MM.1S (cell line): ENCODE measurements around the gene BOK.

Experiments used
- DNase-seq: peaks from one replicate; pipeline ENCODE4 v3.0.0-alpha.2; 2015
- H2AFZ ChIP-seq: fragments of 300-600 bp; sonication (generic); 2 replicates; pipeline ENCODE4 v1.6.0; 2016; ENCODE audit warnings: antibody characterized with exemption, low read length
- H3F3A ChIP-seq: fragments of 300-600 bp; sonication (generic); 2 replicates; pipeline ENCODE4 v1.6.1; 2016; ENCODE audit warnings: mild to moderate bottlenecking, antibody characterized with exemption, low read length, moderate library complexity, mixed read lengths; ENCODE audit not compliant: insufficient read depth
- H3K27ac ChIP-seq: fragments of 300-600 bp; sonication (generic); 2 replicates; pipeline ENCODE4 v1.5.1; 2016; ENCODE audit warnings: mild to moderate bottlenecking, low read length
- H3K27me3 ChIP-seq: fragments of 300-600 bp; sonication (generic); replicated peaks from 2 replicates; pipeline ENCODE4 v1.6.0; 2016; ENCODE audit warnings: low read length; ENCODE audit not compliant: insufficient read depth
- H3K36me3 ChIP-seq: fragments of 300-600 bp; sonication (generic); replicated peaks from 2 replicates; pipeline ENCODE4 v1.6.1; 2016; ENCODE audit warnings: mild to moderate bottlenecking, low read length, mixed read lengths; ENCODE audit not compliant: insufficient read depth
- H3K4me1 ChIP-seq: fragments of 300-600 bp; sonication (generic); 2 replicates; pipeline ENCODE4 v1.6.1; 2016; ENCODE audit warnings: low read length, mixed read lengths
- H3K4me2 ChIP-seq: fragments of 300-600 bp; sonication (generic); 2 replicates; pipeline ENCODE4 v1.6.0; 2016; ENCODE audit warnings: low read depth, low read length
- H3K4me3 ChIP-seq: fragments of 300-600 bp; sonication (generic); 2 replicates; pipeline ENCODE4 v1.5.1; 2016; ENCODE audit warnings: low read length, mixed read lengths
- H3K79me2 ChIP-seq: fragments of 300-600 bp; sonication (generic); 2 replicates; pipeline ENCODE4 v1.6.1; 2016; ENCODE audit warnings: mixed run types, low read length, mixed read lengths
- H3K9ac ChIP-seq: fragments of 300-600 bp; sonication (generic); 2 replicates; pipeline ENCODE4 v1.6.1; 2016; ENCODE audit warnings: low read length, mixed read lengths
- H3K9me2 ChIP-seq: fragments of 300-600 bp; sonication (generic); replicated peaks from 2 replicates; pipeline ENCODE4 v1.6.1; 2016; ENCODE audit warnings: mild to moderate bottlenecking, low read length, mixed read lengths; ENCODE audit not compliant: insufficient read depth
- H3K9me3 ChIP-seq: fragments of 300-600 bp; sonication (generic); replicated peaks from 2 replicates; pipeline ENCODE4 v1.6.1; 2016; ENCODE audit warnings: mild to moderate bottlenecking, low read length, mixed read lengths; ENCODE audit not compliant: insufficient read depth
- H4K20me1 ChIP-seq: fragments of 300-600 bp; sonication (generic); 2 replicates; pipeline ENCODE4 v1.6.1; 2016; ENCODE audit warnings: mild to moderate bottlenecking, low read length, moderate library complexity, mixed read lengths; ENCODE audit not compliant: insufficient read depth
- CTCF ChIP-seq: fragments of 300-600 bp; sonication (generic); IDR thresholded peaks from 2 replicates; pipeline ENCODE4 v1.5.1; 2016; ENCODE audit warnings: antibody characterized with exemption, low read length, mixed read lengths
- EZH2 ChIP-seq: fragments of 300-600 bp; sonication (generic); optimal IDR thresholded peaks from 2 replicates; pipeline ENCODE3; 2017; ENCODE audit warnings: low read depth, mild to moderate bottlenecking, antibody characterized with exemption, low read length, mixed read lengths
- EZH2phosphoT487 ChIP-seq: fragments of 300-600 bp; sonication (generic); IDR thresholded peaks from 2 replicates; pipeline ENCODE4 v1.6.1; 2018; ENCODE audit warnings: antibody characterized with exemption, low read length

BOK gene

DNA sequence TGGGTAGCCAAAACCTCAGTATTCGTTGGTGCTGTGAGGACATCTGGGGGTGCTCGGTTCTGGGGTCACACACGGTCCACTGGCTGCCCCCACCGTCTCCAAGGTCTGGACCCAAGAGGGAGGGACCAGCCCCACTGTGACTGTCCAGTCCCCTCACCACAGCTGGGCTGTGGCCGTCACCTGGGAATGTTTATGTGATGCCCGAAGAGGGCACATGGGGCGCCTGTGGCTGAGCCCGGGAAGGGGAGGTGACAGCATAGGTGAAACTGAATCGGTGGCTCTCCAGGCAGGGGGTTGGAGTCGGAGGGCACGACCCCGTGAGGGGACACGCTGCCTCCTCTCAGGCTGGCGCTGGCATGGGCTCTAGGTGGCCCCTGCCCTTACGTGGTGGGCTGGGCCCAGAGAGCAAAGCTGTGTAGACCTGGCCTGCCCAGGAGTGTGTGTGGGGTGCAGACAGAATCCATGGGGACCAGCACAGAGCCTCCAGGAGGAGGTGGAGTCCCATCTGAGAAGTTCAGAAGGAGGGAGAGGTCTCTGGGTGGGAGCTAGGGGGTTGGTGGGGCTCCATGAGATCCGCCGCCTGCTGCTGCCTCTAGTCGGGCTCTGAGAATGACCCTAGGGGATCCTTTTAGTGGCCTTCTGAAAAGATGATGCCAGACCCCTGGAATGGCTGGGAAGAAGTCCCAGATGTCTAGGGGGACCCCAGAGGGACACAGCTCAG is 1.8 kb downstream of the BOK start:
- Histone ChIP-seq H3K36me3 (no peaks in the 10 kb centered on the region), H3K9me2 (no peaks in the 10 kb centered on the region), H4K20me1 (no peaks in the 10 kb centered on the region), H2AFZ (no peak overlapping the region), H3K9me3 (no peaks in the 10 kb centered on the region), H3K4me1 (no peaks in the 10 kb centered on the region), H3K27me3 (peaks cover 48% of the 10 kb centered on the region), H3K4me3 (no peak overlapping the region), H3F3A (no peaks in the 10 kb centered on the region), H3K79me2 (no peaks in the 10 kb centered on the region), H3K4me2 (no peak overlapping the region), H3K27ac (no peak overlapping the region), H3K9ac (no peak overlapping the region)
- no peak for TF ChIP-seq CTCF
- no peak for DNase-seq

DNA sequence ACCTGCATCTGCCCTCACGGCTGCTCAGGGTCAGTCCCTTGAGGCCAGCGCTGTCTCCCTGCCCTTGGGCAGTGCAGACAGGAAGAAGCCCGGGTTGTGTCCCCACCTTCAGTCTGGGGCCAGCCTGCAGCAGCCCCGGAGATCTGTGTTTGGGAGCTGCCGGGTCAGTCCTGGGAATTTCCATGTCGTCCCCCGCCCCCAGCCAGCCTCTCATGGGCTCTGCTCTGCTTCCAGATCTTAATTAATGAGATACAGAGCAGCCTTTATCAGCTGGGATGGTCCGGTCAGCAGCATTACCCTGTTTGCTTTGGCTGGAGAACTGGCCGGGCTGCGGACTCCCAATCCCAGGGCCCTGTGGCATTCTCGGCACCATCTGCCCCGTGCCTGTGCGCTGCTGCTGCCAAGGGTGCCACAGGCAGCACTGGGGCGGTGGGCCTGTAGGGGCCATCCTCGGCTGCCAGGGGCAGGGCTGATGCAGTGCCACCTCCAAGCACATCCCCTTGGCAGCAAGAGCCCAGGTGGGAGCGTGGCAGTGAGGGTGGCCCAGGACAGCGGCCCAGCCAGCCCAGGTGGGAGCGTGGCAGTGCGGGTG is 2.4 kb downstream of the BOK start:
- Histone ChIP-seq H4K20me1 (no peaks in the 10 kb centered on the region), H3K4me2 (no peak overlapping the region), H3K4me3 (no peak overlapping the region), H2AFZ (no peak overlapping the region), H3K27ac (no peak overlapping the region), H3K9me3 (no peaks in the 10 kb centered on the region), H3K79me2 (no peaks in the 10 kb centered on the region), H3K36me3 (no peaks in the 10 kb centered on the region), H3K9ac (no peak overlapping the region), H3K4me1 (no peaks in the 10 kb centered on the region), H3F3A (no peaks in the 10 kb centered on the region), H3K27me3 (peaks cover 48% of the 10 kb centered on the region), H3K9me2 (no peaks in the 10 kb centered on the region)
- DNase-seq: no peak
- no peak for TF ChIP-seq EZH2phosphoT487
- no peak for TF ChIP-seq EZH2
- TF ChIP-seq CTCF: no peak

DNA sequence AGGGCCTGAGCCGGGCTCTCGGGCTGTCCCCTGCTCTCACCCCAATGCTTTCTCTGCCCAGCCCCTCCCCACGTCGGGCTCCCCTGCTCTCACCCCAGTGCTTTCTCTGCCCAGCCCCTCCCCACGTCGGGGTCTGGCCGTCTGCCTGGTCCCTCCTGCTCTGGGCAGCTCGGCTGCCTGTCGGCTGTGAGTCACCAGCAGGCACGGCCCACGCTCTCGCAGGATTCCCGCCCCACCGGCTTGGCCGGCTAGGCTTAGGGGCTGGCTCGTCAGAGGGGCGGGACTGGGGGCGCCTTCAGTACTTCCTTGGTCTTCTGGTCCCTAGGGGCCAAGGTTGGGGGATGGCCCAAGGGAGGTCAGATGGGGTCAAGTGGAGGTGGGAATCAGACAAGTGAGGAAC is 3.3 kb downstream of the BOK start:
- Histone ChIP-seq H3K4me1 (no peaks in the 10 kb centered on the region), H3K9me3 (no peaks in the 10 kb centered on the region), H3K36me3 (no peaks in the 10 kb centered on the region), H3K9ac (no peak overlapping the region), H3K4me3 (no peak overlapping the region), H3K79me2 (no peaks in the 10 kb centered on the region), H3F3A (no peaks in the 10 kb centered on the region), H3K9me2 (no peaks in the 10 kb centered on the region), H3K27ac (no peak overlapping the region), H3K27me3 (peaks cover 44% of the 10 kb centered on the region), H3K4me2 (no peak overlapping the region), H2AFZ (no peak overlapping the region), H4K20me1 (no peaks in the 10 kb centered on the region)
- DNase-seq: no peak
- TF ChIP-seq EZH2phosphoT487 (no peak), EZH2 (no peak), CTCF (no peak)
